ENCODE data around the gene FGFR4.

Gene FGFR4

DNA sequence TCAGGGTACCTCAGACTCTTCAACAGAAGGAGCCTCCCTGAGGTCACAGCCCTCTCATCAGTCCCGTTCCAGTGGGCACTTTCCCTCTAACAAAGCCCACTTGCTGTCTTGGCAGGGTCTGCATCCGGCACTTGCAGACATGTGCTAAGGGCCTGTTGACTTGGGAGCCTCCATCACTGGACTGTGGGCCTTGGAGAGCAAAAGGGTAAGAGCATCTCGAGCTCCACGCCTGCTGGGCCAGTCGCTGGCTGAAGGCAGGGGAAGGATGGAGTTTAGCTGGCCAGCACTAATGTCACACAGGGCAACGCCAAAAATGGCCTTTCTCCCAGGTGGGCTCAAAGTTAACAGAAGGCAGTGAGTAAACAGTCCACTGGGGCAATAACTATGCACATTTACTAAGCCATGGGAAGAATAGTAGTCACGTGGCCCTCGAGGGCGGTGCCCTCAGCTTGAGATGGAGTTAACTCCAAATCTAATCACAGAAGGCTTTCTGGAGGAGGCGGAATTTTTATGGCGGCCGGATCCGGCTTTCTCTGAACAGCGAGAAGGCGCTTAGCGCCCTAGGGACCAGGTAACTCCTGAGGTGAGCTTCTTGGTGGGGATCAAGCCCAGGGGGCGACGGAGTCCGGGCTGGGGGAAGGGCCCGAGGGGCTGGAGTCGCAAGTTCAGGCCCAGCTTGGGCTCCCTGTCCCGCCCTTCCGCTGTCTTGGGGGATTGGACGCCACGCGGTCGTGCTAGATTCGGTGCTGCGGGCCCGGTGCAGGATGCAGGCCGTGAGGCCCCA lies 44.8 kb downstream of the FGFR4 start:
- H3K36me3 ChIP-seq (ENCODE audit: control insufficient read depth, insufficient read depth, low read length), result peaks cover 11% of the 10 kb centered on the region
- 27 to 30% methylated on average over 31 of the region's 31 CpGs for WGBS, 2 experiments
- H3K27me3 ChIP-seq (ENCODE audit: control insufficient read depth, insufficient read depth, low read length, poor library complexity, severe bottlenecking), result no peaks in the 10 kb centered on the region
- peak overlapping the region; percentile 80 for H3K4me3 ChIP-seq (ENCODE audit: insufficient read depth, low read depth, low read length)
- H3K9me3 ChIP-seq (ENCODE audit: control insufficient read depth, low read length), result no peaks in the 10 kb centered on the region
- peaks cover 17% of the 10 kb centered on the region for H3K4me1 ChIP-seq (ENCODE audit: control insufficient read depth, insufficient read depth, low read length)
- peak overlapping the region; percentile 99 for H3K27ac ChIP-seq (ENCODE audit: insufficient read depth, low read depth, low read length, poor library complexity, severe bottlenecking)

DNA sequence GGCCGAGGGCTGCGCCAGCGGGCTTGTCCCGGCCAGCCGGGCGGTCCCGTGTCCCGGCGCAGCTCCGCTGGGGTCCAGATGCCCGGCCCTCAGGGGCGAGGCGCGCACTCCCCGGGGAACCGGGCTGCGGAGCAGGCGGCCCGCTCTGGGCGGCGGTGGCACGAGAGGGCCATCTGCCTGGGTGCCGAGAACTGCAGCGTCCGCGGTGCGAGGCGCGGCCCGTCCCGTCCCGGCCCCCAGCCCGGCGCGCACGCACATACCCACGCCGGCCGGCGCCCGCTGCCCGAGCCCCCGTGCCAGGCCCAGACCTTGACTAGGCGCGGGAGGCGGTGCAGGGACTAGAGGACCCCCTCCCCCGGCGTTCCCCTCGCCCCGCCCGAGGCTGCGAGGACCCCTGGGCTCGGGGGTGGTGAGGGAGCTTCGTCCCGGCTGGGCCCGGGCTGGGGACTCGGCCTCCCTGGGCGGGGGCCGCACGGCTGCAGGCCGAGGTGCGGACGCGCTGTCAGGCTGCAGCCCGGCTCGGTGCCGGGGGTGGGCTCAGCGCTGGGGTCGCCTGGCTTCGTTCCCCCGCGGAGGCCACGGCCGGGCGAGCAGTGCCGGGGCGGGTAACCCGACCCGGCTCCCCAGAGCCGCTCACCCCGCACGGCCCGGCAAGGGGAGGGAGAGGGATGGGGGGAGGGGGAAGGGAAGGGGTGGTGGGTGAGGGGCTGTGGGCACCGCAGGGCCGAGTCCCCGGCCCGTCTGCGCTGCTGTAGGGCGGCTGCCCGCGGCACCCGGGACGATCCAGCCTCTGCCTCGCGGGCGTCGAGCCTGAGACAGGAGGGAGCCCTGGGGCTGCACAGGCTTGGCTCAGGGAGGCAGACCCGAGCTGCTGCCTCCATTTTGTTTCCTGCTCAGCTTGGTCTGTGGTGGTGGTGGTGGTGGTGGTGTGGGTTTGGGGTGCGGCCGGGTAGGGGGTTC lies 45.7 kb downstream of the FGFR4 start:
- no peaks in the 10 kb centered on the region for H3K9me3 ChIP-seq (ENCODE audit: control insufficient read depth, low read length)
- H3K27me3 ChIP-seq (ENCODE audit: control insufficient read depth, insufficient read depth, low read length, poor library complexity, severe bottlenecking), result no peaks in the 10 kb centered on the region
- H3K4me3 ChIP-seq (ENCODE audit: insufficient read depth, low read depth, low read length), result peak overlapping the region; percentile 80
- WGBS, 2 experiments, result 1% methylated on average over 100 of the region's 100 CpGs
- H3K36me3 ChIP-seq (ENCODE audit: control insufficient read depth, insufficient read depth, low read length), result peaks cover 11% of the 10 kb centered on the region
- H3K27ac ChIP-seq (ENCODE audit: insufficient read depth, low read depth, low read length, poor library complexity, severe bottlenecking), result peak overlapping the region; percentile 99
- peaks cover 23% of the 10 kb centered on the region for H3K4me1 ChIP-seq (ENCODE audit: control insufficient read depth, insufficient read depth, low read length)

DNA sequence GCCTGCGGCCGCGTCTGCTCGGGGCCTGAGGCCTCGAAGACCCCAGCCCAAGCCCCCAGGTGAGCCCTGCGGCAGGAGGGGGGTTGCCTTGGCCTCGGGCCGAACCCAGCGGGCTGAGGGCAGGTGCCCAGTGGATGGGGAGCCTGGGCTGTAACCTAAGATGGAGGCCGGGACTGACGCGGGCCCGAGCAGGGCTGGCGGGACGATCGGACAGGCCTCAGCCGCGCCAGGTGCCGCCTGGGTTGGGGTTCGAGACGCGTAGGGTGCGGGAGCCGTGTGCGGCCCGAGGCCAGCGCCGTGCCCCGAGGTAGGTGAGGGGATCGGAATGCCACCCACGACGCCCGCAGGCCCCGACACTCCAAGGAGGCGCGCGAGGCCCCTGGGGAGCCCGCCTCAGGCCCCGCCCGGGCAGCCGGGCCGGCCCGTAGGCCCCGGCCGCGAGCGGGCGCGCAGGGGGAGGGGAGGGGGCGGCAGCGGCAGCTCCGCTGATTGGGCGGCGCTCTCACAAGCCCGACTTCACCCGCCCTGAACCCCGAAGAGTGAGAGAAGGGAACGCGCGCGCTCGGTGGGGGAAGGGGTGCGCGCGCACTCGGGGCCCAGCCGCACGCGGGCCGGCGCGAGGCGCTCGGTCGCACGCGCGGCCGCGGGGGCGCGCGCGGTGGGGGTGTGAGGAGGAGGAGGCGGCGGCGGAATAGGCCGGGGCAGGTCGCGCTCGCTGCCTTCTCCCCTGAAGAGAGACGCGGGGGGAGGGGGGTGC lies 46.6 kb downstream of the FGFR4 start, which contains the start of gene NSD1:
NSD1 (plus strand) TSS at position 678 of the 757 bp plus-strand sequence. CDS start 1,331 bp downstream, outside the sequence.
- WGBS, 2 experiments, result 0 to 1% methylated on average over 93 of the region's 93 CpGs

DNA sequence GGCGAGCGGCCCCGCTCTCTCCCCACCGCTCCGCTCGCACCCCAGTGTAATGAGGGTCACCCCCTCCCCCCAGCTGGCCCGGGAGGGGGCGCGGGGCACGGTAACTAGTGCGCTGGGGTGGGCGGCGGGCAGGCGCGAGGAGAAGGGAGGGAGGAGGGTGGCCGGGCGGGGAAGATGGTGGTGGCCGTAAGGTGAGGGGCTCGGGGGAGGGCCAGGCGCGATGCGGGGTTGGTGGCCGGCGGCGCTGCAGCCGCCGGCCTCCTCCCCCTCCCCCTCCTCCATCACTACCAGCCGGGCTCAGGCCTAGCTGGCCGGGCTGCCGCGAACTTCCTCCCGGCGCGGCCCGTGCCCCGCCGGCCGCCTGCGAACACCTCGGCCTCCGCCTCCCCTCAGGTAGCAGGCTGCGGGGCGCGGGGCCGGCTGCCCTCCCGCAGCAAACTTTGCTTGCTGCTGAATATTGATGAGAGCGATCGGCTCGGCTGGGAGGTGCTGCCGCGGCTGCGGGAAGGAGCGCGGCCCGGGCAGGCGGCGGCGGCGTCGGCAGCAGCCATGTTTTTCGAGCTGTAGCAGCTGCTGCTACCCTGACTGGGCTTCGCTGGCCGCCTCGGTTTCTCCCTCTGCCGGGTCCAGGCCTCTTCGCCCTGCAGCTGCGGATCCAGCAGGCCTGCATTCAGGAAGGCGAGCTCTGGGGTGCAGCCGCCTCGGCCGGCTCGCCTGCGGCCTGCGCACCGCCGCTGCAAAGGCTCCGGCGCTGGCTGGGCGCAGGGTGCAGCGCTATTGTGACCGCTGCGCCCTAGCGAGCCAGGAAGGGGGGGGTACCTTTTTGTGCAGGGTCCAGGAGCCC lies 47.4 kb downstream of the FGFR4 start:
- H3K36me3 ChIP-seq (ENCODE audit: control insufficient read depth, insufficient read depth, low read length), result peaks cover 16% of the 10 kb centered on the region
- WGBS, 2 experiments, result 0 to 1% methylated on average over 82 to 83 of the region's 83 CpGs
- peak overlapping the region; percentile 80 for H3K4me3 ChIP-seq (ENCODE audit: insufficient read depth, low read depth, low read length)
- H3K4me1 ChIP-seq (ENCODE audit: control insufficient read depth, insufficient read depth, low read length), result peaks cover 23% of the 10 kb centered on the region
- H3K27ac ChIP-seq (ENCODE audit: insufficient read depth, low read depth, low read length, poor library complexity, severe bottlenecking), result peak overlapping the region; percentile 93
- H3K9me3 ChIP-seq (ENCODE audit: control insufficient read depth, low read length), result no peaks in the 10 kb centered on the region
- H3K27me3 ChIP-seq (ENCODE audit: control insufficient read depth, insufficient read depth, low read length, poor library complexity, severe bottlenecking), result no peaks in the 10 kb centered on the region

More for the DNA sequence above, 46.6 kb downstream of the FGFR4 start, which contains the start of gene NSD1:
- Histone ChIP-seq H3K27me3 (ENCODE audit: control insufficient read depth, insufficient read depth, low read length, poor library complexity, severe bottlenecking) (no peaks in the 10 kb centered on the region), H3K27ac (ENCODE audit: insufficient read depth, low read depth, low read length, poor library complexity, severe bottlenecking) (peak within 1 kb of the TSS; percentile 99), H3K4me3 (ENCODE audit: insufficient read depth, low read depth, low read length) (peak within 1 kb of the TSS; percentile 80), H3K9me3 (ENCODE audit: control insufficient read depth, low read length) (no peaks in the 10 kb centered on the region), H3K4me1 (ENCODE audit: control insufficient read depth, insufficient read depth, low read length) (peaks cover 23% of the 10 kb centered on the region), H3K36me3 (ENCODE audit: control insufficient read depth, insufficient read depth, low read length) (peaks cover 15% of the 10 kb centered on the region)

DNA sequence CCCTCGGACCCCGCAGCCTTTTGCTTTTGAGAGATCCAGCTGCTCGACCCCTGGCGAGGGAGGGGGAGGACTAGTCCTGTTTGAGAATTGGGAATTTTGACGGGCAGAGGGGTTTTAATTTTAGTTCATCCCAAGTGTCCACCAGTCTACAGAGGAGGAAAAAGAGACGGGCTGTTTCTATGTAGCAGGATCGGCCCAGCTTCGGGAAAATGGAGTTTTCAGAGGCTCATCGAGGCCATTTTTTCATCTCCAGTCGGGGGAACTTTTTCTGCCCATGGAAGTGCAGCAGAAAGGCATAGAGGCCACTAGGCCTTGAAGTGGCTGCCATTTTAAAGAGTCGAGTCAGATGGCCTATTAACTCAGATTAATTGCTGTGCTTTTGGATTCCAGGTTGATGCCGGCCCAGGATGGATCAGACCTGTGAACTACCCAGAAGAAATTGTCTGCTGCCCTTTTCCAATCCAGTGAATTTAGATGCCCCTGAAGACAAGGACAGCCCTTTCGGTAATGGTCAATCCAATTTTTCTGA lies 48.0 kb downstream of the FGFR4 start:
- 23% methylated on average over 13 of the region's 13 CpGs for WGBS, 2 experiments
- Histone ChIP-seq H3K9me3 (ENCODE audit: control insufficient read depth, low read length) (no peaks in the 10 kb centered on the region), H3K27ac (ENCODE audit: insufficient read depth, low read depth, low read length, poor library complexity, severe bottlenecking) (peak overlapping the region; percentile 93), H3K4me3 (ENCODE audit: insufficient read depth, low read depth, low read length) (peak overlapping the region; percentile 80), H3K27me3 (ENCODE audit: control insufficient read depth, insufficient read depth, low read length, poor library complexity, severe bottlenecking) (no peaks in the 10 kb centered on the region), H3K36me3 (ENCODE audit: control insufficient read depth, insufficient read depth, low read length) (peaks cover 19% of the 10 kb centered on the region), H3K4me1 (ENCODE audit: control insufficient read depth, insufficient read depth, low read length) (peaks cover 23% of the 10 kb centered on the region)

DNA sequence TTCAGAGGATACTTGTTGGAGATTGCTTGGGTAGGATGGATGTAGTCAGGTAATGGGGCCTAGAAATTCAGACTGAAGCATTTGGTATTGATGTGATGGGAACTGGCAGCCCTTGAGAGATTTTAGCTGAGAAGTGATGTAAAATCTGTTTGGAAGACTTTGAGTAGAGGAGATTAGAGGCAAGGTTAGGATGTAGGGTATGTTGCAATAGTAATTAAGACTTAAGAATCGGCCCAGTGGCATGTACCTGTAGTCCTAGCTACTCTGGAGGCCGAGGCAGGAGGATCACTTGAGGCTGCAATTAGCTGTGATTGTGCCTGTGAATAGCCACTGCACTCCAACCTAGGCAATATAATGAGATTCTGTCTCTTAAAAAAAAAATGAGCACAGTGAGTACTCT lies 53.6 kb downstream of the FGFR4 start:
- H3K27me3 ChIP-seq (ENCODE audit: control insufficient read depth, insufficient read depth, low read length, poor library complexity, severe bottlenecking), result no peaks in the 10 kb centered on the region
- 95 to 99% methylated on average over 2 of the region's 2 CpGs for WGBS, 2 experiments
- peaks cover 26% of the 10 kb centered on the region for H3K36me3 ChIP-seq (ENCODE audit: control insufficient read depth, insufficient read depth, low read length)
- H3K9me3 ChIP-seq (ENCODE audit: control insufficient read depth, low read length), result no peaks in the 10 kb centered on the region
- H3K4me1 ChIP-seq (ENCODE audit: control insufficient read depth, insufficient read depth, low read length), result peaks cover 13% of the 10 kb centered on the region
- H3K27ac ChIP-seq (ENCODE audit: insufficient read depth, low read depth, low read length, poor library complexity, severe bottlenecking), result no peak overlapping the region
- no peak overlapping the region for H3K4me3 ChIP-seq (ENCODE audit: insufficient read depth, low read depth, low read length)

DNA sequence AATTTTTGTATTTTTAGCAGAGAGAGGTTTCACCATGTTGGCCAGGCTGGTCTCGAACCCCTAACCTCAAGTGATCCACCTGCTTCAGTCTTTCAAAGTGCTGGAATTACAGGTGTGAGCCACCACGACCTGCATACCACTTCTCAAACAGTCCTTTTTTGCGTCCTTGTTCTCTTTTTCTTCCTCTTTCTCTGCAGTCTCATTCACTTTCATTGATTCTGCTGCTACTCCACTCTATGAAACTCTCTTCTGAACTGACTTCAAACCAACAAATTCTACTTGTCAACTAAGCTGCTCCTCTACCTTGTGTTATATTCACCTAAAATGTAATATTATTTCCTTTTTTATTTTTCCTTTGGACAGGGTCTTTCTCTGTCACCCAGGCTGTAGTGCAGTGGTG lies 54.8 kb downstream of the FGFR4 start:
- H3K27ac ChIP-seq (ENCODE audit: insufficient read depth, low read depth, low read length, poor library complexity, severe bottlenecking), result no peak overlapping the region

DNA sequence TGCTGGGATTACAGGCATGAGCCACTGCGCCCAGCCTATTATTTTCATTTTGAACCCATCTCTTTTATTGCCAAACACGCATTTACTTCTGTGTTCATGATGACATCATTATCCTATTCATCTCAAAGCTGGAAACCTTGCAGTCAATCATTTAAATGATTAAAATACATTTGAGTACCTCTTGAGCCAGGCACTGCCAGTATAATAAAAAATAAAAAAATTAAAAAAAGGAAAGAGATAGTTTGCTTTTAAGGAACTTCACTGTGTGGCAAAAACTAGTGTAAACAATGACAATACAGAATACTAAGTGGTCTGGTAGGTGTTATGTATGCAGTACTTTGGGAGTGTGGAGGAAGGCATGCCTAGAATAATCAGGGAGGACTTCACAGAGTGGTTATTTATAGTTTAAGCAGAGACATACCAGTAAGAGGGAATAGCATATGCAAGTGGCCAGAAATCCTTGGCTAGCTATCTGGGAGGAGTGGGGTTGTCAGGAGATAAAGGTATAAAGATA lies 55.4 kb downstream of the FGFR4 start:
- Histone ChIP-seq H3K9me3 (ENCODE audit: control insufficient read depth, low read length) (no peaks in the 10 kb centered on the region), H3K36me3 (ENCODE audit: control insufficient read depth, insufficient read depth, low read length) (peaks cover 23% of the 10 kb centered on the region), H3K4me3 (ENCODE audit: insufficient read depth, low read depth, low read length) (no peak overlapping the region), H3K27me3 (ENCODE audit: control insufficient read depth, insufficient read depth, low read length, poor library complexity, severe bottlenecking) (no peaks in the 10 kb centered on the region), H3K27ac (ENCODE audit: insufficient read depth, low read depth, low read length, poor library complexity, severe bottlenecking) (no peak overlapping the region), H3K4me1 (ENCODE audit: control insufficient read depth, insufficient read depth, low read length) (peaks cover under 1% of the 10 kb centered on the region)
- whole genome bisulfite sequencing, 2 experiments, result 92 to 96% methylated on average over 2 of the region's 2 CpGs

More for the DNA sequence above, 54.8 kb downstream of the FGFR4 start:
- H3K27me3 ChIP-seq (ENCODE audit: control insufficient read depth, insufficient read depth, low read length, poor library complexity, severe bottlenecking), result no peaks in the 10 kb centered on the region
- 88 to 92% methylated on average over 3 of the region's 3 CpGs for WGBS, 2 experiments
- H3K4me3 ChIP-seq (ENCODE audit: insufficient read depth, low read depth, low read length), result no peak overlapping the region
- H3K4me1 ChIP-seq (ENCODE audit: control insufficient read depth, insufficient read depth, low read length), result peaks cover 6% of the 10 kb centered on the region
- H3K9me3 ChIP-seq (ENCODE audit: control insufficient read depth, low read length), result no peaks in the 10 kb centered on the region
- H3K36me3 ChIP-seq (ENCODE audit: control insufficient read depth, insufficient read depth, low read length), result peaks cover 23% of the 10 kb centered on the region

DNA sequence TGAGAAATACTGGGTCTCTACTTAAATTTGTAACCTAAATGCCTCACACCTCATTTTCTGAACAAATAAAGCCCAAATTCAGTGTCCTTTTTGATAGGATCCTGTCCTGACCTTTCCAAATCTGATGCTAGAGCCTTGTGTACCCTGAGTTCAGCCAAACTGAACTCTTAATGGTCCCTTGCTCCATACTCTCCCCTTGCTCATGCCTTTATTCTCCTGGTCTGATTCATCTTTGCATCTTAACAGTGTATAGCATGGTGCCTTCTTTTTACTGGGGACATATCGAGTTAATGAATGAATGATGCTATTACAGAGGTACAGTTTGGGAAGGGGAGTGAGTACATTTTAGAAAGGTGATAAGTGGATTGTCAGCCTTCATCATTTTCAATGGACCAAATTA lies 56.1 kb downstream of the FGFR4 start:
- H3K27ac ChIP-seq (ENCODE audit: insufficient read depth, low read depth, low read length, poor library complexity, severe bottlenecking), result no peak overlapping the region
- 100% methylated on average over 1 of the region's 1 CpG for WGBS, 2 experiments
- H3K36me3 ChIP-seq (ENCODE audit: control insufficient read depth, insufficient read depth, low read length), result peaks cover 23% of the 10 kb centered on the region
- H3K4me3 ChIP-seq (ENCODE audit: insufficient read depth, low read depth, low read length), result no peak overlapping the region
- no peaks in the 10 kb centered on the region for H3K4me1 ChIP-seq (ENCODE audit: control insufficient read depth, insufficient read depth, low read length)
- no peaks in the 10 kb centered on the region for H3K27me3 ChIP-seq (ENCODE audit: control insufficient read depth, insufficient read depth, low read length, poor library complexity, severe bottlenecking)
- H3K9me3 ChIP-seq (ENCODE audit: control insufficient read depth, low read length), result no peaks in the 10 kb centered on the region

Measured in ectodermal cell (in vitro differentiated cells).